Mammary epithelial cell (primary cell): ENCODE results near the gene RNF11.

ENCODE experiments used
- CTCF ChIP-seq, 2 donors: IDR thresholded peaks in 1 of 2; conservative IDR thresholded peaks in 1 of 2; 2 replicates each; pipeline ENCODE4 v1.5.1; 2011 to 2012; ENCODE audit warnings: inconsistent platforms in 2 of 2, low read length in 2 of 2, mild to moderate bottlenecking in 2 of 2, control low read depth in 1 of 2, low read depth in 1 of 2; ENCODE audit not compliant: insufficient read depth in 1 of 2; ENCODE audit errors: extremely low read depth in 1 of 2
- EZH2 ChIP-seq: IDR thresholded peaks from 2 replicates; pipeline ENCODE4 v1.6.1; 2012; ENCODE audit warnings: low read length, inconsistent platforms, borderline replicate concordance

GRCh38 chr1:51219022-51219421 lies 17.1 kb upstream of the RNF11 start:
- no peak for TF ChIP-seq EZH2
- no peak for TF ChIP-seq CTCF (conservative IDR thresholded peaks at IDR 0.05 in 1 of 2, IDR thresholded peaks at IDR 0.05 in 1 of 2; ENCODE audit: extremely low read depth in 1 of 2, insufficient read depth in 1 of 2, low read depth in 1 of 2, low read length in 2 of 2)
